GM18526 (cell line): ENCODE results near the gene EPHB1.

Source experiments
- POLR2A ChIP-seq: IDR thresholded peaks from 3 replicates; pipeline ENCODE4 v1.6.1; 2011; ENCODE audit not compliant: insufficient read length; ENCODE audit errors: extremely low read depth

The EPHB1 gene

DNA sequence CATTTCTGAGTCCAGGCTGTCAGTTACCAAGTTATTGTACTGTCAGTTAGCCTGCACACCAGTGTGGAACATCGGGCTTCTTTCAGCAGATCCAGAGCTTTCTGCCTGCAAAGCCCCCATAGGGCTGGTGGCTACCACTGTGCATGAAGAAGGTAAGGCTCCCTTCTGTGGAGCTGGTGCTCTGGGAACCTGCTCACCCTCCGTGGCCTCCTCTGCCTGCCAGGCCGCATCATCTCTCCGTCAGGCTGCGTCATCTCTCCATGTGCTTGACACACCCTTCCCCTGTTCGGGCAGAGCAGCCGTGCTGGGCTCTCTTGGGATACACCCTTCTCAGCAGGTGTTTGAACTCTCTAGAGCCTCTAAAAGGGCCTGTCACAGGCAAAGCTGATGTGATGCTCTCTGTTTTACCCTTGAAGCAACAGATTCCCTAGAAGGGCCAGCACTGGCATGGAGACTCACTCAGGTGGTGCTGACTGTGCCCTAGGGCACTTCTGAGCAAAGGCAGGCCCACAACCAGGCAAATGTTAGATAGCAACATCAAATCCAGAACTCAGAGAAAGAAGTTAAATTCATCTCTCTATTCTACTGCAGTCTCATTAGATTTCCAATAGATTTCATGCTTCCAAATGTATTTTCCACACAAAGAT lies 261.1 kb downstream of the EPHB1 start:
- TF ChIP-seq POLR2A = no peak

DNA sequence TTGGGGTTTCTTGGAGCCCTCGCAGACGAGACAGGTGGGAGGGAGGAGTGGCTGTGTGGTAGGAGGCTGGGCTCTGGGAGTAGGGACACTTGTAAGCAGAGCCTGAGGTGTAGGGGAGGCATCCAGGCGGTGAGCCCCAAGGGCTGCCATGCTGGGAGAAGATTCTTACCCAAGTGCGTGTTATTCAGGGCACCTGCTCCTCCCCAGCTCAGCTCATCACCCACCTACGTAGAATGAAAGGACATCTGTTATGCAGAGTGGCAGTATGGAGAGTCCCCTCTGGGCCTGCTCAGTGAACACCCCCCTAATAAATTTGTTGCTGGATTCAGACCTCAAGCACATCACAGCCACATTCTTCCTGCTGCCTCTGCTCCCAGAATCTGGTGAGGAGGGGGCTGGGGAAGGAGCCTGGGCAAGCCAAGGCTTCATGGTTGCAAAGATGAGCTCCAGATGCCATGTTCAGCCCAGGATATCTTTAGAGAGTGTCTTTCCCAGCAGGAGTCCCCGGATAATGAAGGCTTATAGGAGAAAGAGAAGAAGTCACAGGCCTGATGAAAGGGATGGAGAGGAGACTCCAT lies 261.8 kb downstream of the EPHB1 start:
- TF ChIP-seq POLR2A = no peak

DNA sequence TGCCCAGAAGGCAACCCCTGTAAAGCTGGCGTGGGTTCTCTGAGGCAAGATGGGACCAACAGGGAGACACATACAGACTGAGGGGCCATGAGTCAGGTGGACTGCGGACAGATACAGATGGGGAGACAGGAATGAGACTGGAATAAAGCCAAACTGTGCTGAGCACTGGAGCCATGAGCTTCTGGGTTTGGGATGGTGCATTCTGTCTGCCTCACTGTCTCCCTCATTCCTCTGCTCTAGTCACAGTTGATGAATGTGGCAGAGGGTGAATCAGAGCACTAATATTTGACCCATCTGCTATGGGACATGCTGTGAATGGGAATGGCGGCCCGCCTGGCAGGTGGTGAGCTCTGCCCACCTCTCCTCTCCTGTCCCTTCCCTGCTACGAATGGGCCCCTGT lies 262.9 kb downstream of the EPHB1 start:
- TF ChIP-seq POLR2A = no peak

DNA sequence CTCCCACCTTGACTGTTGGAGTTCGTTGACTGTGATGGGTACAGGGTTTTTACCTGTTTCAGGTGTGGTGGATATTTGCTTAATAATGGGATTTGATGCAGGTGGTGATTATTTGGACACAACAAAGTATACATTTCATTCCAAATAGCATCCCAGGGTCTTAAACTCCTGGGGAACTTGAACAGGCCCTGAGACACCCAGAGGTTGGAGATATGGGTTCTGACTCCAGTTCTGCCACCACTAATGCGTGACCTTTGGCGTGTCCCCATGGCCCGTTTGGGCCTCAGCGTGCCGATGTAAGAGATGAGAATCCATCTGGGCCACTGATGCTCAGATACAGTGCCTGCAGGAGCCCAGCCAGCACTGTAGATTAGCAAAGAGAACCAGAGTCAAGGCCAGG lies 264.5 kb downstream of the EPHB1 start:
- no peak for TF ChIP-seq POLR2A

DNA sequence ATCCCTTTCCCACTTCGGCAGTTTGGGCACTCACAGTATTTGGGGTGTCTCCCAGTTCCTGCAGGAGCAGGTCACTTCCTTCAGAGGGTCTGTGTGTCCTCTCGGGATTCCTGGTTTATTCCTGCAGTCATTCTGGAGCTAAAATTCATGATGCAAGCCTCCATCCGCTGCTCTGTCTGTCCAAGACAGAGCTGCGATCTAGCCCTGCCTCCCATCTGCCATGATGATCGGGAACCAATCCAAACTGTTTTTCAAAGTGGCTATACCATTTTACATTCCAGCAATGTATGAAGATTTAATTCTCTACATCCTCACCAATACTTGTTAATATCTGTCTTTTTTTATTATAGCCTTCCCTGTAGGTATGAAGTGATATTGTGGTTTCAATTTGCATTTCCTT lies 273.0 kb downstream of the EPHB1 start:
- TF ChIP-seq POLR2A = no peak

DNA sequence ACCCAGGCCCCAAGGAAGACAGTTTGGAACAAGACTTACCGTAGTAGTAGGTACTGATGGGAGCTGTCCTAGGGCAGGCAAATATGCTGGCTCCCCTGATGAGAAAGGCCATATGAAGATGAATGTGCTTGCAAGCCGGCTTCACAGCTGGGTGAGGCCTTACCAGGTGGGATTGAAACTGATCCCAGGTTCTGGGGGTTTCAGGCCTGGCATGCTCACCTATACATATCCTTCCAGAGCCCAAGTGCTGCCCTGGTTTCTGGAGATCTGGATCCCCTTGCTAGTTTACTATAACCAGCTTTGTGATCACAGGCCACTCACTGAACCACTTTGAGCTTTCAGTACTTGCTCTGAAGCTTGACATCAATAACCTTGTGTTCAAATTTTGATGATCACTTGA lies 274.3 kb downstream of the EPHB1 start:
- no peak for TF ChIP-seq POLR2A

DNA sequence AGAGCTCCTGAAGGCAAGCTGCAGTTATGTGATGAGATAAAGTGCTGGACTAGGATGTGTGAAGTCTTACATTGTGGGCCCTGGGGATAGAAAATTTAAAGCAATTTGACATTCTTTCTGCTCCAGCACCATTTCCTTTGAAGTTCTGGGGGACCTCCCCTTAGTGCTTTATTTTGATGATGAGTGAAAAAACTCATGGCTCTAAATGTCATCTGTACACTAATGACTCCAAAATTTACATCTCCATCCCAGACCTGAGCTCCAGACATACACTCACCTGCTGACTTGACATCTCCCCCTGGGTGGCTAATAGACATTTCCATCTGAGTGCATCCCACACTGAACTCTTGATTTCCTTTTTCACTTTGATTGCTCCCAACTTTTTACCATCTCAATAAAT lies 276.4 kb downstream of the EPHB1 start:
- TF ChIP-seq POLR2A = no peak

DNA sequence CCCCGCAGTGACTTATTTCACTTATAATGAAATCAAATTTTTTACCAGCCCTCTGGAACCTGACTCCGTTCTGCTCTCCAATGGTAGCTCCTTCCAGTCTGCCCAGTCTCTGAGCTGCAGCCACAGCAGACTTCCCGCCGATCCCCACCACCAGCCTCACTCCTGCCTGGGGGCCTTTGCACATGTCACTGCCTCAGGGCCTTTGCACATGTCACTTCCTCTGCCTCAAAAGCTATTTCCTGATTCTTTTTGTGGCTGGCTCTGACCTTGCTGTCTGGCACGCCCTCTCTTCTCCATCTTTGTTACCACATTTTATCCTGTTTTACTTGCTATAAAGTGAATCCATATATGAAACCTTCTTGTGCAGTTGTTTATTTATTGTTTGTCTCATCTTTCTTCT lies 277.4 kb downstream of the EPHB1 start:
- TF ChIP-seq POLR2A = no peak

DNA sequence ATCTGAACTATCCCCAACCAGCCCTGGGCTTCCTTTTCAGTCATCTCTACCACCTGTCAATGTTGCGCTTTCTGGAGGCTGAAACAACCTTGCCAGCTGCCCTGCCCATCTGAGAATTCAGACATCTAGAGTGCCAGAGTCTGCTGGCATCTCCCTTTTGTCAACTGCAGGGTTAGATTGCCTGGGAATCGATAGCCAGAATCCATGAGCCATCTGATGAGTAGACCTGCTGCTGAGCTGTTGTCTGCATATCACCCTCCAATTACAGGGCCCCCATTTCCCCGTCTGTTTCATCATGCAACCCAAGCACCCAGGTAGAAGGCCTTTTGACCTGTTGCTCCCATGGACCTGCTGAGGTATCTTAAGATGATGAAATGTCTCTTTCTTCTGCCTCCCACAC lies 280.1 kb downstream of the EPHB1 start:
- TF ChIP-seq POLR2A = no peak

DNA sequence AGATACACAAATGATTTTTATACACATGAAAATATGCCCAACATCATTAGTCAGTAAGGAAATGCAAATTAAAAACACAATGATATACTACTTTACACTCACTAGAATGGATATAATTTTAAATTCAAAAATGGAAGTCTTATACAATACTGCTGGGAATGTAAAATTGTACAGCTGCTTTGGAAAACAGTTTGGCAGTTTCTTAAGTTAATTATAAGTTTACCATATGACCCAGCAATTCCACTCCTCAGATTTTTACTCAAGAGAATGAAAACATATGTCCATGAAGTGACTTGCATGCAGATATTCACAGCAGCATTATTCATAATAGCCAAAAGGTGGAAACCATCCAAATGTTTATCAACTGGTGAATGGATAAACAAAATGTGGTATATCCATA lies 281.3 kb downstream of the EPHB1 start:
- no peak for TF ChIP-seq POLR2A

DNA sequence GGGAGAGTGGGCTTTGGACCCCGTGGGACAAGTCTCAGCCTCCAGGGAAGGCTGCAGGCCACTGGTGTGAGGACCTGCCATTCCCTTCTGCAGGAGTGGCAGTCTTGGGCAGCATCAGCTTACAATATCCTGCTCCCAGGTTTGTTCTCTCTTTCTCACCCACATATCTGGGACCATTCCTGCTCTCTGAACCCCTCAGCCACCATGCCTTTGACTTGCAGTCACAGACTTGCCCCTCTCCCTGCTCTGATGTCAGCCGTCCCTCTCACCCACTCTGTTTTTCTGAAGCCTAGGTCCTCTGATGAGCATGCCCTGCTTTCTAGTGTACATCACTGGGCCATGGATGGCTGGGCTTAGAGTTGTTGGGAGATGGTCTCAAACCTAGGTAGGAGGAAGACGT lies 282.1 kb downstream of the EPHB1 start:
- TF ChIP-seq POLR2A = no peak

DNA sequence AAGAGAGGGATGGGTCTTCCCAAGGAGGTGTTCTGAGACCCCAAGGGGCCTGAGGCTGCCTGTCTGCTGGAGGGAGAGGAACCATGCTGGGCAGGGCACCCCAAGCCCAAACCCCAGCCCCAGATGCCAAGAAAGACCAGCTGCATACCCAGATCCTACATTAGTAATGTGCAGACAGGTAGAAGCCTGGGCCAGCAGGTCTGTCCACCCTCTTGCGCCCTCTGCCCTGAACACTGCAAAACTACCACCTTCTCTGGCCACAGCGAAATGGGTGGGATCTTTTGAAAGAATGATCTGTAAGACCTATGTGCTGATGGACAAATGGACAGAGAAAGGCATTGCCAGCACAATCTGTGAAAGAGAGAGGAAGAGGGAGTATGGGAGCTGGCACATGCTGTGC lies 283.2 kb downstream of the EPHB1 start:
- TF ChIP-seq POLR2A = no peak

DNA sequence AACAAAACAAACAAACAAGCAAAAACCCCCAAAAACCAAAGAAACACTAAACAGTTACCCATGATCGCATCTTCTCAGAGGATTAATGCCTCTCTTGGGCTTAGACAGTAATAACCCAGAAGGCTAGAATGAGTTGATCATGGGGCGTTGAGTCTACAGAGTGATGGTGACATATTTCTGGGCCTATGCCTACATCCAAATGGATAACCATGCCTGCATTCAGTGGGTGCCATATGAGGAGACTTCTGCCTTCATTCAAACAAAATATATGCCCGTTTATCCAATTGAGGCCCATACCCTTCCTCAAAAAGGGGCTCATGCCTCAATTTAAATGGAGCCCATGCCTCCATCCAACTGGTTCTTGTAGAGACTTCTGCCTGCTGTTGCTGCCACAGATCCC lies 284.0 kb downstream of the EPHB1 start:
- no peak for TF ChIP-seq POLR2A

DNA sequence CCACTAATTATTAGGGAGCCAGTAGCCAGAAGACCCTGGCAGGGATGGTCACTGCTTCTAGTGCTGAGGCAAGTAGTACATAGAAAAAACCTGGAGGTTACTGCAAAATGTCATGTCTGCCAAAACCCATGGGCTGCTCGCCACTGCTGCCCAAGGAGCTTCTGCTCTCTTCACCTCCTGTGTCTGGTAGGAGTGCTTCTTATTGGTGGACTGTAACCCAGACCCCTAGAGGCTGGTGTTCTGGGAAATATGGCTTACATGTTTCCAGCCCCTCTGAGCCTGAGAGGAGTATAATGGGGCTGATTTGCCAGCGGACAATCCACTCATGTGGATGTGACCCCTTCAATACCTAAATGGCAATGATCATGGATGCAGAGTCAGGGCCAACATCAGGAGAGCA lies 286.4 kb downstream of the EPHB1 start:
- no peak for TF ChIP-seq POLR2A

DNA sequence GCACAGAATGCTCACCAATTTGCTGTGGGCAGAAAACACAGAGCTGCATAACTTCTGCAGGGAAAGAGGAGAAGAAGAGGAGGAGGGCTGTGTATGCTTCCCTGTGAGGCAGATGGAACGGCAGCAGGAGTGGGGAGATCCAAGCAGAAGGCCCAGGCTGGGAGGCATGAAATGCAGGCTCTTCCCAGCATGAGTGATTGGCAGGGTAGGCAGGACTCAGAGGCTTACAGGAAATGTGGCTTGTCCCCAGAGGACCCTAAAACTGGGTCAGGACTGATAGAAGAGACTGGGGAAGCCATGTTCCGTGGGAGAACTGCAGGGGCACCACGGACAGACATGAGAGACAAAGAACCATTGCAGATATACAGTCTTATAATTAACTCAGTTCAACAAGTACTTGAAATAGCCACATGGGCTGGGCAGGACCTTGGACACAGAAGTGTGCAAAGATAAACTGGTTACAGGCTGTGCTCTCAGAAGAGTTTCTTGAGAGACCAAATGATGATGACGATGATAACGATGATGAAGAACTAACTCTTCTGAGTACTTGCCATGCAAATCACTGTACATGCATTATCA lies 286.9 kb downstream of the EPHB1 start:
- no peak for TF ChIP-seq POLR2A

DNA sequence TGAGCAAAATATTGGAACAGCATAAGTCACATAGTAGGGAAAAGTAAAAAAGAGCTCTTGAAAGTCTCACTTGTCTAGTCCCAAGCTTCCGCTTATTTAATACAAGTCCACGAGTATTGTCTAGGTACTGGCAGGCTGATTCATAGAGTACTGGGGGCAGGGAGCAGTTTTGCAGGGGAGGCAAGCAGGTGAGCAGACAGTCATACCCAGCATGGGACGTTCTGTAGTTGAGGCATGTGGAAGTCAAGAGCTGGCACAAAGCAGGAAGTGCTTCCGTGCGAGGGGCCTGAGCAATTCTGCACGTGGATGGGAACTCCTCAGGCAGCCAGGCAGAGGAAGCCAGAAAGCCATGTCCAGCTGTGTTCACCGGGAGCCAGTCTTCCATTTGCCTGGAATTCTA lies 287.6 kb downstream of the EPHB1 start:
- TF ChIP-seq POLR2A = no peak

DNA sequence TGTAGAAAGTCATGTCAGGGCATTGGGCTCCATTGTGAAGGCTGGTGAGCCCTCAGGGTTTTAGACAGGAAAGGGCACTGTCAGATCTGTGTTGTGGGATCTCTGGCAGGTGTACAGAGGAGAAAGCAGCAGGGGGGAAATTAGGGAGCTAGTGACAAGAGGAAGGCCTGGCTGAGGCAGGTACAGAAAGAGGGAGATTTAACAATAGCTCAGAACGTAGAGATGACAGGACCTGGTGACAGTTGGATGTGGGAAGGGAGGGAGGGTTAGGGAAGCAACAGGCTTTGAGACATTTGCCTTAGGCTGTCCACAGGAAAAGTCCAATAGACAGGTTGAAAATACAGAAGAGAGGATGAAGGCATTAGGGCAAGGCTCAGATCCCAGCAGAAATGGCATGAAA lies 288.1 kb downstream of the EPHB1 start:
- no peak for TF ChIP-seq POLR2A
